Stimulated activated CD8-positive, alpha-beta memory T cell treated with anti-CD3 and anti-CD28 coated beads, Interleukin-4, amount 100 ng/mL, for 48 hours (primary cell): ENCODE results near the gene MUCL3.
A peak's percentile ranks its signal among the peaks of the same experiment; 100 is the strongest.
"Not testable (repeated sequence)": the region's sequence is repeated elsewhere in the genome, so short reads cannot be mapped to it uniquely, and the experiment has no call there.

Source experiments
- DNase-seq: peaks from one replicate; pipeline ENCODE4 v3.0.0-alpha.2; 2020

The MUCL3 gene, protein sequence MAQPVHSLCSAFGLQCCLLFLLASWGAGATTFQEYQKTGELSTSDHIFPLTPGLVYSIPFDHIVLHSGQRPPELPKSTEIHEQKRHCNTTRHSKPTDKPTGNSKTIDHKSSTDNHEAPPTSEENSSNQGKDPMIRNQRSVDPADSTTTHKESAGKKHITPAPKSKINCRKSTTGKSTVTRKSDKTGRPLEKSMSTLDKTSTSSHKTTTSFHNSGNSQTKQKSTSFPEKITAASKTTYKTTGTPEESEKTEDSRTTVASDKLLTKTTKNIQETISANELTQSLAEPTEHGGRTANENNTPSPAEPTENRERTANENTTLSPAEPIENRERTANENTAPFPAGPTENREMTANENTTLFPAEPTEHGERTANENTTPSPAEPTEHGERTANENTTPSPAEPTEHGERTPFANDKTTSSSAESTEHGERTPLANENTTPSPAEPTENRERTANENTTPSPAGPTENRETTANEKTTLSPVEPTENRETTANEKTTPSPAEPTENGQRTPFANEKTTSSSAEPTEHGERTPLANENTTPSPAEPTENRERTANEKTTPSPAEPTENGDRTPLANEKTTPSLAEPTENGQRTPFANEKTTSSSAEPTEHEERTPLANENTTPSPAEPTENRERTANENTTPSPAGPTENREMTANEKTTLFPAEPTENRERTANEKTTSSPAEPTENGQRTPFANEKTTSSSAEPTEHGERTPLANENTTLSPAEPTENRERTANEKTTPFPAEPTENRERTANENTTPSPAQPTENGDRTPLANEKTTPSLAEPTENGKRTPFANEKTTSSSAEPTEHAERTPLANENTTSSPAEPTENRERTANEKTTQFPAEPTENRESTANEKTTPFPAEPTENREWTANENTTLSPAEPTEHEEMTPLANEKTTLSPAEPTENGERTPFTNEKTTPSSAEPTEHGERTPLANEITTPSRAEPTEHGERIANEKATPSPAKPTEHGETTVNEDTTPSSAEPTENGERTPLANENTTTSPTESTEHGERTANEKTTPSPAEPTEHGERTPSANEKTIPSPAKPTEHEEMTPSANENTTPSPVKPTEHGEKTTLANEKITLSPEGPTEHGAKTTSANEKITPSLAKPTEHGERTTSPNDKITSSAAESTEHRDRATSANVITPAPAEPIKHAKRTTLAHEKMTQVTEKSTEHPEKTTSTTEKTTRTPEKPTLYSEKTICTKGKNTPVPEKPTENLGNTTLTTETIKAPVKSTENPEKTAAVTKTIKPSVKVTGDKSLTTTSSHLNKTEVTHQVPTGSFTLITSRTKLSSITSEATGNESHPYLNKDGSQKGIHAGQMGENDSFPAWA (N-terminal part only)

DNA sequence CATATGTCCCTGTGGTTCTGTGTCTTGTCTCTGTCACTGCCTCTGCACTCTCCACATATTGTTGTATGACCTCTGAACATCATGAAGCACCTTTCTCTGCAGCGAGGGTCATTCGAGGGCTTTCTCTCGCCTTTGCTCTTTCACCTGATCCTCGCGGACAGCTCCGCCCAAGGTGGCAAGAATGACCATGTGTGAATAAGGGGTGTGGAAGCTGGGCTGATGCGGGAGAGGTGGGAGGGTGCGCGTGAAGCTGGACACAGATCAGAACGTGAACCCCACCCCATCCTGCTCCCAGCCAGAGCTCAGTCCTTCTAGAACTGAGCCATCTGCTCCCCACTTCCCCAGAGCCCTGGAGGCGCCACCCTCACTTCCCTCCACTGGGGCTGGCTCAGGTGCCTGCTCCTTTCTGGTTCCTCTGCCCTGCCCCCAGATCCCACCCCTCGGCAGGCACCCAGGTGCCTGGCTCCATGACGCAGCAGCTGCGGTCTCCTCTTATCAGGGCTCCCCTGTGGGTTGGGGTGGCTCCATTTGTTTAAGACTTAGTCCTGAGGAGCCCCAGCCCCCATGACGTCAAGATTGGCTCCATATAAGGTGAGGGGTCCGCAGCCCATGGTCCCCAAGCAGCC, at the start of gene MUCL3:
Gene MUCL3, plus strand, starts transcription at position 613 of the 626 bp plus-strand sequence. CDS start 27 bp downstream, outside the sequence.
- DNase-seq = no peak

DNA sequence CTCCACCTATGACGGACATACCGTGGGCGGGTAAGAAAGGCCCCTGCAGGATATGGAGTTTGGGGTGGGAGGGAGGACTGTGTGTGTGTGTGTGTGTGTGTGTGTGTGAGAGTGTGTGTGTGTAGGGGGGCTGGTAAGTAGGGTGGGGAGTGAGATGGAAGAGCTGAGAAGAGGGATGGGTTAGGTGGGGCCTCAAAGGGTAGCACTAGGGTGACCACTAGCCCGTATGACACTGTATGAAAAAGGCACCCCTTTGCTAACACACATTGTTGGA, 49.4 kb upstream of the MUCL3 start:
- DNase-seq = no peak

DNA sequence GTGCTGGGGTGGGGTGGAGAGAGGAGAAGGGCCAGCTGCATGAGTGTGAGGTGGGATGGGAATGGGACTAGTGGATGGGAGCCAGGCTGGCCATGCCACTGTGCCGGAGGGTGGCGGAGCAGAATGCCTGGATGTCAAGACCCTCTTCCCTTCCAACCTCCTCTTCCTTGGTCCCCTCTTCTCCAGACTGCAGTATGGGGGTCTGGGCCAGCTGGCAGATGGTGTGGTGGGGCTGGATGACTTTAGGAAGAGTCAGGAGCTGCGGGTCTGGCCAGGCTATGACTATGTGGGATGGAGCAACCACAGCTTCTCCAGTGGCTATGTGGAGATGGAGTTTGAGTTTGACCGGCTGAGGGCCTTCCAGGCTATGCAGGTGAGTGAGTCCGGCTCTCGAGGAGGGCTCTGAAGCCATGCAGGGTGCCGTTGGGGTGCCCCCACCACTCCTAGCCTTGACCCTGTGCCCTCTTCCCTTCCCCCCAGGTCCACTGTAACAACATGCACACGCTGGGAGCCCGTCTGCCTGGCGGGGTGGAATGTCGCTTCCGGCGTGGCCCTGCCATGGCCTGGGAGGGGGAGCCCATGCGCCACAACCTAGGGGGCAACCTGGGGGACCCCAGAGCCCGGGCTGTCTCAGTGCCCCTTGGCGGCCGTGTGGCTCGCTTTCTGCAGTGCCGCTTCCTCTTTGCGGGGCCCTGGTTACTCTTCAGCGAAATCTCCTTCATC, 48.8 kb upstream of the MUCL3 start:
- no peak for DNase-seq

DNA sequence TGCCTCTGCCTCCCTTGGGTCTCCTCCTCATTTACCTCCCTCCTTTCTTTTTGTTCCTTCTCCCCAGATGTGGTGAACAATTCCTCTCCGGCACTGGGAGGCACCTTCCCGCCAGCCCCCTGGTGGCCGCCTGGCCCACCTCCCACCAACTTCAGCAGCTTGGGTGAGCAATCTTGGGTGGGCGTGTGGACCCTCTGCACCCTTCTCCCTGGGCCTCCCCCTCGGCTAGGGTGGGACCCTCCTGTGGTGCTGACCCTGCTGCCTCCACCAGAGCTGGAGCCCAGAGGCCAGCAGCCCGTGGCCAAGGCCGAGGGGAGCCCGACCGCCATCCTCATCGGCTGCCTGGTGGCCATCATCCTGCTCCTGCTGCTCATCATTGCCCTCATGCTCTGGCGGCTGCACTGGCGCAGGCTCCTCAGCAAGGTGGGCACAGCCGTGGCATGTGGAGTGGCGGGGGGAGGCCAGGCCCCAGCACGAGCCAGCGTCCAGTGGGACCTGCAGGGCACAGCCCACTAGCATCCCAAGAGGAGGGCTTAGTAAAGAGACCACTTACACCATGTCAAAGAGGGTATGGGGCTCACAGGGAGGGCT, 47.7 kb upstream of the MUCL3 start:
- no peak for DNase-seq

DNA sequence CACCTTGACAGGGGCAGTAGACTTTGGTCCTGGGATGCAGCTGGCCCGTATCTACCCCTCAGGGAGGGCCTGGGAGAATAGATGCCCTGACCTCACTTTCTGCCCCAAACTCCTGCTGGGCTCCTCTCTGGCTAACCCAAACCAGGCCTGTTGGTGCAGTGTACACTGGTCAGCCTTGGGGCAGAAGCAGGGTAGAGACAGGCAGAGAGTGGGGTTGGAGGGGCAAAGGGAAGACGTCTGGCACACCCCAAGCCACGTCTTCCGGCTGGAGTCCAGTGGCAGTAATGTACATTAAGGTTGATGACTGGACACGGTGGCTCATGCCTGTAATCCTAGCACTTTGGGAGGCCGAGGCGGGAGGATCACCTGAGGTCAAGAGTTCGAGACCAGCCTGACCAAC, 47.1 kb upstream of the MUCL3 start:
- DNase-seq = no peak

DNA sequence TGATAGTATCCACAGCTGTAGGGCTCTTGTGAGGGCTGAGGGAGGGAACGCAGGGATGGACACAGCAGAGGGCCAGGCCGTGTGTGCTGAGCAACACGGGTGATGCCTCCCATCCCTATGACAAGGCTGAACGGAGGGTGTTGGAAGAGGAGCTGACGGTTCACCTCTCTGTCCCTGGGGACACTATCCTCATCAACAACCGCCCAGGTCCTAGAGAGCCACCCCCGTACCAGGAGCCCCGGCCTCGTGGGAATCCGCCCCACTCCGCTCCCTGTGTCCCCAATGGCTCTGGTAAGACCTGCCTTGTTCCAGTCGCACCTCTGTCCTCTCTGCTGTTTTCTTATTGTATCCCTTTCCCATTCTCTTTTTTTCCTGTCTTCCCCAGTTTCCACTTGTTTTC, 46.4 kb upstream of the MUCL3 start:
- no peak for DNase-seq

DNA sequence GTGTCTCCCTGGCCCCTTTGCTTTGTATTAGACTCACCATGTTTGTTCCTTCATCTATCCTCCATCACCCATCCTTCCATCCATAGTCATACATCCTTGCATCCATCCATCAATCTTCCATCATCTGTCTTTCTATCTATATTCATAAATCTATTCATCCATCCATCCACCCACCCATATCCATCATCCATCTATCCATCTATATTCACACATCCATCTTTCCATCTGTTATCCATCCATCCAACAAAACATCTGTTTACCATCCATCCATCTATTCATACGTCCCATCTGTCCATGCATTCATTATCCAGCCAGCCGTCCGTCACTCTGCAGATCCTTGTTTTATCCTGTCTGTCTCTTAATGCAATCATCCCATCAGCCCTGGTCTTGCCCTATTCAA, 45.8 kb upstream of the MUCL3 start:
- no peak for DNase-seq

DNA sequence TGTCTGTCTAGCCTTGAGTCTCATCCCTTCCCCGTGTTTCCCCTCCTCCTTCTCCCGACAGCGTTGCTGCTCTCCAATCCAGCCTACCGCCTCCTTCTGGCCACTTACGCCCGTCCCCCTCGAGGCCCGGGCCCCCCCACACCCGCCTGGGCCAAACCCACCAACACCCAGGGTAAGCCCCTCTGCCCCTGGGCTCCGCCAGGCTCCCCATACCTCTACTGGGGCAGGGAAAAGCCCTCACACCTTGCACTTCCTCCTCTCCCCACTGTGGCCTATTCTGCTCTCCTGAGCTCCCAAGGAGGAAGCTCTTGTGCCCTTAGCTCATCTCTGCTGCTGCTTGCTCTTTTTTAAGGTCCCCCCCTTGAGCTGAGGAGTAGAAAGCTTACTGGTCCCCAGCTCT, 45.4 kb upstream of the MUCL3 start:
- no peak for DNase-seq

DNA sequence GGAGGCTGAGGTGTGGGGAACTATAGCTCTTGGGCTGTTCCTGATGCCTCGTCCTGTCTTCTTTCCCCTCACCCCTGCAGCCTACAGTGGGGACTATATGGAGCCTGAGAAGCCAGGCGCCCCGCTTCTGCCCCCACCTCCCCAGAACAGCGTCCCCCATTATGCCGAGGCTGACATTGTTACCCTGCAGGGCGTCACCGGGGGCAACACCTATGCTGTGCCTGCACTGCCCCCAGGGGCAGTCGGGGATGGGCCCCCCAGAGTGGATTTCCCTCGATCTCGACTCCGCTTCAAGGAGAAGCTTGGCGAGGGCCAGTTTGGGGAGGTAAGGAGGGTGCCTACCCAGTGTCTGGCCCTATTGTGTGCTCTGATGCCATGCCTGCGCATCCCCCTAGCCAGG, 44.2 kb upstream of the MUCL3 start:
- no peak for DNase-seq

DNA sequence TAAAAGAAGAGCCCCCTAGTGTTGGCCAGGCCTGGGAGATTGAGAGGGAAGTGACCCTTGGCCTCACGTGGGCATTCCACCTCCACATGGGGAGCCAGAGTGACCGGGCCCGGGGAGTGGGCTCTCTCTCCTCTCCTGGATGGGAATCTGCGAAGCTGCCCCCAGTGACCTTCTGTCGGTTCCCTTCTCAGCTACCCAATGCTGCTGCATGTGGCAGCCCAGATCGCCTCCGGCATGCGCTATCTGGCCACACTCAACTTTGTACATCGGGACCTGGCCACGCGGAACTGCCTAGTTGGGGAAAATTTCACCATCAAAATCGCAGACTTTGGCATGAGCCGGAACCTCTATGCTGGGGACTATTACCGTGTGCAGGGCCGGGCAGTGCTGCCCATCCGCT, 42.9 kb upstream of the MUCL3 start:
- no peak for DNase-seq

DNA sequence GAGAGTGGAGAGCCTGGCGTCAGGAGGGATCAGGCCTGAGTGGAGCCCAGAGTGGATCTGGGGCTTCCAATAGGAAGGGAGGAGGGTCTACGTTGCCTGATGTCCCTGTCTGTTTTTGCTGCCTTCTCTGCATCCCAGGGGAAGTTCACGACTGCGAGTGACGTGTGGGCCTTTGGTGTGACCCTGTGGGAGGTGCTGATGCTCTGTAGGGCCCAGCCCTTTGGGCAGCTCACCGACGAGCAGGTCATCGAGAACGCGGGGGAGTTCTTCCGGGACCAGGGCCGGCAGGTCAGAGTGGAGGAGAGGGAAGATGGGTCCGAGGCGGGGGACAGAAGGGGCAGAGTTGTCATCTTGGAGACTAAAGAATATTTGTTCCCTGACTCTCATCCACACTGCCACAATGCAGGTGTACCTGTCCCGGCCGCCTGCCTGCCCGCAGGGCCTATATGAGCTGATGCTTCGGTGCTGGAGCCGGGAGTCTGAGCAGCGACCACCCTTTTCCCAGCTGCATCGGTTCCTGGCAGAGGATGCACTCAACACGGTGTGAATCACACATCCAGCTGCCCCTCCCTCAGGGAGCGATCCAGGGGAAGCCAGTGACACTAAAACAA, 41.9 kb upstream of the MUCL3 start:
- DNase-seq = no peak

DNA sequence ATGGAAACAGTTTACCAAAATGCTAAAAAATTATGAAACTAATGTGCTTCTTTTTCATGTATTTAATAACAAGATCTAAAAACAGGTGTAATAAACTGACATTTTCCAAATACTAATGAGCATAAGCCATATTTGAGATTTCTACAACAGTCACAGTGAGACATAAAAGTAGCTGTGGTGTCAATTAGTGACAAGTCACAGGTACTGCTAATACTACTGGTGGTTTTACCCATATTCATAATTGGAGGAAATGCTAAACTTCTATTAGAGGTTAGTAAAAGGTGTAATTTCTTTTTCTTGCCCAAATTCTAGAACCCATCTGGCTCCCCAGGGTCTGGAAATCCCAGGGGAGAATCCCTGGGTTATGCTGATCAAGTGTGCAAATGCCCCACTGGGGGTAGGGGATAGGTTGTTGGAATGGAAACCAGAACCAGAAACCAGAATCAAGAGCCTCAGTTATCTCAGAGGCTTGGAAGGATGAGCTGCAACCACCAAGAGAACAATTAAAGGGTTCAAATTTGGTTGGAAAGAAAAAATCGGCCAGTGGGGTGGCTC, 39.8 kb upstream of the MUCL3 start:
- DNase-seq = no peak

DNA sequence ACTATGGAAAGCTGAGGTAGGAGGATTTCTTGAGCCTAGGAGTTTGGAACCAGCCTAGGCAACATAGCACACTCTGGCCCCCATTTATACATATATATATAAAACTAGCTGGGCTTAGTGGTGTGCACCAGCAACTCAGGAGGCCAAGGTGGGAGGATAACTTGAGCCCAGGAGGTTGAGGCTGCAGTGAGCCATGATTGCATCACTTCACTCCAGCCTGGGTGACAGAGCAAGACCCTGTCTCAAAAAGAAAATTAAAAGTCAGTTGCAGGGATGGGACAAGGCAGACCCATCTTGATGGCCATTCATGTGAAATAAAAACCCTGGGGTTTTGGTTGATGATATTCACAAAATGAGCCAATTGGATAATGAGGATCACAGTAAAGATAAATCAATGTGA, 39.3 kb upstream of the MUCL3 start:
- DNase-seq = no peak

DNA sequence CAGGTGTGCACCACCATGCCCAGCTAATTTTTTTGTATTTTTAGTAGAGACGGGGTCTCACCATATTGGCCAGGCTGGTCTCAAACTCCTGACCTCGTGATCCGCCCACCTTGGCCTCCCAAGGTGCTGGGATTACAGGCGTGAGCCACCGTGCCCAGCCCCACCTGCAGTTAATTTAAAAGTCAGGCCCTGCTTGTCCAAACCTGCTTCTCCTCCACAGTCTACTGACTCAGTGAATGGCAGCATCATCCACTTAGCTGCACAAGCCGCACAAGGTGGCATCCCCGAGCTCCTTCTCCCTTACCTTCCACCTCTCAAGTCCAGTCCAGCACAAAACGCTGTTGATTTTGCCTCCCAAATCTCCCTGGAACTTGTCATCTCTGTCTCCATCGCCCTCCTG, 38.6 kb upstream of the MUCL3 start:
- DNase-seq = not testable (repeated sequence)

DNA sequence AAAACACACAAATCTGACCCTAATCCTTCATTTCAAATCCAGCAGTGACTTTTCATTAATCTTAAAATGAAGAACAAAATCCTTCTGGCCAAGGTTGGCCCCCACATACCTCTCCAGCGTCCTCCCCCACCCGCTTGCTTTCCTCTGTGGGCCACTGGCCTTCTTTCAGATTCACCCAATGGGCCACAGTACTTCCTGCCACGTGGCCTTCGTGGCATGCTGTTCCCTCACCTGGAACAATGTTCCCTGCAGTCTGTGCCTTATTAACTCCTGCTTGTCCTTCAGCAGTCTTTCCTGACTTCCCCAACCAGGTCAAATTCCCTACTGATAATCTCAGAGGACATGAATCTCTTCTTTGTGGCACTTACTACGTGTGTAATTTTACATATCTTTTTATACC, 38.1 kb upstream of the MUCL3 start:
- no peak for DNase-seq

DNA sequence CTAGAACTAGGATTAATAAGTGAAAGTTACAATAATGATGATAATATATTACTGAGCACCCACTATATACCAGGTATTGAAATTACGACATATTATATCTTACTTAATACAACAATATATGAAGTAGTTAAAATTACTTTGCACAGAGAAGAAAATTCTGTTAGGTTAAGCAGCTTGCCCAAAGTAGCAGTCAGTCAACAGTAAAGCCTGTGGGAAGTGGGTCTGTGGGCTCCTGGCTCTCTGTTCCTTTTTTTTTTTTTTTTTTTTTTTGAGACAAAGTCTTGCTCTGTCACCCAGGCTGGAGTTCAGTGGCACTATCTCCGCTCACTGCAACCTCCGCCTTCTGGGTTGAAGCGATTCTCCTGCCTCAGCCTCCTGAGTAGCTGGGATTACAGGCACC, 37.5 kb upstream of the MUCL3 start:
- DNase-seq = no peak

DNA sequence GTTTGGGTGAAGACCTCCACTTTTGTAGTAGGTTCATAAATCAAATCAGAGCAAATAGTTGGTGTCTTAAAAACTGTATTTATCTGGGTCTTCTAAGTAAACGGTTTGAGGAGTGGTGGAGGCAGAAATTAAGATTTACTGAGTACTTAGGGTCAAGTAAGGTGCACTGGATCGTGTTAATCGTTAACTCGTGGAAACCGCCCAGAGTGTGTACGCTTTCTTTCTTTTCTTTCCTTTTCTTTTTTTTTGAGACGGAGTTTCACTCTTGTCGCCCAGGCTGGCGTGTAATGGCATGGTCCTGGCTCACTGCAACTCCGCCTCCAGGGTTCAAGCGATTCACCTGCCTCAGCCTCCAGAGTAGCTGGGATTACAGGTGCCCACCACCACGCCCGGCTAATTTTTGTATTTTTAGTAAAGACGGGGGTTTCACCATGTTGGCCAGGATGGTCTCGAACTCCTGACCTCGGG, 33.4 kb upstream of the MUCL3 start:
- DNase-seq = not testable (repeated sequence)

DNA sequence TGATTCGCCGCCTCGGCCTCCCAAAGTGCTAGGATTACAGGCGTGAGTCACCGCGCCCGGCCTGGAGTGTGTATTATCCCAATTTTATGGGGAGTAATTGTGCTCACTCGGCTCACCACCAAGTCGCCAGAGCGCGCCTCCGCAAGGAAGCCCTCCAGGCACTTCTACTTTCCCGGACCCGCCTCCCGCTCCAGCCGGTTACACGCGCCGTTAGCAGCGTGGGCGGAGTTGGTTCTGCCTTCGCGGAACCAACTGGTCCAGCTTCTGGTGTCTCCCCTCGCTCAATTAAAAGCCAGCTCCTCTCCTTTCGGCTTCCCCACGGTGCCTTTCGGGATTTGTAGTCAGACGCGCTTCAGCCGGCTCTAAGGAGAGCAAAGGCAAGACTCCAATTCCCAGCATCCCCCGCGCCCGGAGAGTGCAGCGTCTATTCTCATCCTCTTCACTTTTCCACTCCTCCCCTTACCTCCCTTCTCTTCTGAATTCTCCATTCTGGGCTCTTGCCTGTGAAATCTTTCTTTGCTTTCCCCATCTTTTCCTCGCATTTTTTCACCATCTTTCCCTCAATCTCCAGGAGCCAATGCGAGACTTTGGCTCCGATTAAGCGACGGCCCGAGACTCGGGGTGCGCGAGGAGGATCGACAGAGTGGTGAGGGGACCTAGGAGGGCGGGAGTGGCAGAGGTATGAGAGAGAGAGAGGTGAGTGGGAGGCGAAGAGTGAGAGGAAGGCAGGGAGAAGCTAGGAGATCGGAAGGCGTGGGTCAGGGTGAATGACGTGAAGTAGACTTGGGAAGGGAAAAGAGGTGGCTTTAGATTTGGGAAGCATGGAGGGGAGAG, 32.8 kb upstream of the MUCL3 start, which contains the start of gene GTF2H4:
Gene GTF2H4, plus strand, starts transcription at position 450 of the 834 bp plus-strand sequence.
- DNase-seq = peak; percentile 95

DNA sequence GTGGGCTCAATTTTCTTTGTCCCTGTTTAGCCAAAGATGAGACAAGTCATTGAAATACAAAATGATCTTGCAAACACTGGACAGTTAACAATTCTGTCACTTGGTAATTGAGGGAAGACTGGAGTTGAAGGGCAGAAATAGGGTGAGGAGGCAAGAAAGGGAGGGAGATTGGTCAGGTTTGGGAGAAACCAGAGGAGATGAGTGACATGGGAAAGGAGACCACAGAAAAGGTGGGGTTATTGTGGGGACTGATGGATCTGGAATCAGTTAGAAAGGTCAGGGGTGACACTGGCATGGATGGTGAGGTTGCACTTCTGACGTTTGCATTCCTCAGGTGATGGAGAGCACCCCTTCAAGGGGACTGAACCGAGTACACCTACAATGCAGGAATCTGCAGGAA, 32.1 kb upstream of the MUCL3 start:
- DNase-seq = no peak

DNA sequence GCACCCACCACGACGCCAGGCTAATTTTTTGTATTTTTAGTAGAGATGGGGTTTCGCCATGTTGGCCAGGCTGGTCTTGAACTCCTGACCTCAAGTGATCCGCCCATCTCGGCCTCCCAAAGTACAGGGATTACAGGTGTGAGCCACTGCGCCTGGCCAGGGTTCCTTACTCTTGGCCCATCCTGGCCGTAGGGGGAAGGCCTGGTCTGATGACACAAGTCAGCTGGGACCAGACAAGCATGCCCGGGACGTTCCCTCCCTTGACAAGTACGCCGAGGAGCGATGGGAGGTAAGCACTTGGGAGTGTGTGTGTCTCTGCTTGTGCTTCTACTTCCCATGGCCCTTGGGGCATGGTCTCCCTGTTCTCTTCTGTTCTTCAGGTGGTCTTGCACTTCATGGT, 30.3 kb upstream of the MUCL3 start:
- not testable (repeated sequence) for DNase-seq
